ENCODE results near the gene GRK2. TPM values are rescaled to one million over a fixed set of nuclear protein-coding genes. Genes with fewer than 3 reads are reported as not detected.

The GRK2 gene
- total and polyA plus RNA-seq, 9 of the 15 experiments (the other 6 are each of a cell fraction or from before 2014, with no cell fraction given) = 0.24 to 95.8 (median 56.5) TPM

GRCh38 chr11:67312187-67313021 lies 46.1 kb downstream of the GRK2 start (continued):
- no peak for TF ChIP-seq ELK1 (CRISPR knock-in tag; IDR thresholded peaks at IDR 0.05)
- no peak for TF ChIP-seq TRIM28 (IDR thresholded peaks at IDR 0.05)
- TF ChIP-seq HDGF (IDR thresholded peaks at IDR 0.05) = no peak
- TF ChIP-seq SLC30A9 (CRISPR knock-in tag; IDR thresholded peaks at IDR 0.05) = no peak
- TF ChIP-seq PCBP1 (IDR thresholded peaks at IDR 0.05; ENCODE audit: low read depth, low read length, poor library complexity, severe bottlenecking) = no peak
- TF ChIP-seq, protein P1, sequence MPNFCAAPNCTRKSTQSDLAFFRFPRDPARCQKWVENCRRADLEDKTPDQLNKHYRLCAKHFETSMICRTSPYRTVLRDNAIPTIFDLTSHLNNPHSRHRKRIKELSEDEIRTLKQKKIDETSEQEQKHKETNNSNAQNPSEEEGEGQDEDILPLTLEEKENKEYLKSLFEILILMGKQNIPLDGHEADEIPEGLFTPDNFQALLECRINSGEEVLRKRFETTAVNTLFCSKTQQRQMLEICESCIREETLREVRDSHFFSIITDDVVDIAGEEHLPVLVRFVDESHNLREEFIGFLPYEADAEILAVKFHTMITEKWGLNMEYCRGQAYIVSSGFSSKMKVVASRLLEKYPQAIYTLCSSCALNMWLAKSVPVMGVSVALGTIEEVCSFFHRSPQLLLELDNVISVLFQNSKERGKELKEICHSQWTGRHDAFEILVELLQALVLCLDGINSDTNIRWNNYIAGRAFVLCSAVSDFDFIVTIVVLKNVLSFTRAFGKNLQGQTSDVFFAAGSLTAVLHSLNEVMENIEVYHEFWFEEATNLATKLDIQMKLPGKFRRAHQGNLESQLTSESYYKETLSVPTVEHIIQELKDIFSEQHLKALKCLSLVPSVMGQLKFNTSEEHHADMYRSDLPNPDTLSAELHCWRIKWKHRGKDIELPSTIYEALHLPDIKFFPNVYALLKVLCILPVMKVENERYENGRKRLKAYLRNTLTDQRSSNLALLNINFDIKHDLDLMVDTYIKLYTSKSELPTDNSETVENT (CRISPR knock-in tag; IDR thresholded peaks at IDR 0.05) = no peak
- TF ChIP-seq ZNF79 (CRISPR knock-in tag; IDR thresholded peaks at IDR 0.05; ENCODE audit: low read depth) = no peak
- no peak for TF ChIP-seq ZNF445 (CRISPR knock-in tag; IDR thresholded peaks at IDR 0.05; ENCODE audit: low read depth)
- peak; percentile 51; the same call in 1 of the 2 replicates for TF ChIP-seq SMARCC2 (IDR thresholded peaks at IDR 0.05; ENCODE audit: low read depth)
- no peak for TF ChIP-seq ZNF785 (CRISPR knock-in tag; IDR thresholded peaks at IDR 0.05)
- no peak for TF ChIP-seq PKNOX1 (IDR thresholded peaks at IDR 0.05)
- TF ChIP-seq ZNF384 (IDR thresholded peaks at IDR 0.05; ENCODE audit: low read depth, low read length) = no peak
- TF ChIP-seq, protein P2, sequence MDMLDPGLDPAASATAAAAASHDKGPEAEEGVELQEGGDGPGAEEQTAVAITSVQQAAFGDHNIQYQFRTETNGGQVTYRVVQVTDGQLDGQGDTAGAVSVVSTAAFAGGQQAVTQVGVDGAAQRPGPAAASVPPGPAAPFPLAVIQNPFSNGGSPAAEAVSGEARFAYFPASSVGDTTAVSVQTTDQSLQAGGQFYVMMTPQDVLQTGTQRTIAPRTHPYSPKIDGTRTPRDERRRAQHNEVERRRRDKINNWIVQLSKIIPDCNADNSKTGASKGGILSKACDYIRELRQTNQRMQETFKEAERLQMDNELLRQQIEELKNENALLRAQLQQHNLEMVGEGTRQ (CRISPR knock-in tag; IDR thresholded peaks at IDR 0.05) = no peak
- no peak for TF ChIP-seq HDAC3 (IDR thresholded peaks at IDR 0.05; ENCODE audit: borderline replicate concordance, partially characterized antibody)
- TF ChIP-seq ZNF695 (CRISPR knock-in tag; IDR thresholded peaks at IDR 0.05) = no peak
- TF ChIP-seq, protein P3, sequence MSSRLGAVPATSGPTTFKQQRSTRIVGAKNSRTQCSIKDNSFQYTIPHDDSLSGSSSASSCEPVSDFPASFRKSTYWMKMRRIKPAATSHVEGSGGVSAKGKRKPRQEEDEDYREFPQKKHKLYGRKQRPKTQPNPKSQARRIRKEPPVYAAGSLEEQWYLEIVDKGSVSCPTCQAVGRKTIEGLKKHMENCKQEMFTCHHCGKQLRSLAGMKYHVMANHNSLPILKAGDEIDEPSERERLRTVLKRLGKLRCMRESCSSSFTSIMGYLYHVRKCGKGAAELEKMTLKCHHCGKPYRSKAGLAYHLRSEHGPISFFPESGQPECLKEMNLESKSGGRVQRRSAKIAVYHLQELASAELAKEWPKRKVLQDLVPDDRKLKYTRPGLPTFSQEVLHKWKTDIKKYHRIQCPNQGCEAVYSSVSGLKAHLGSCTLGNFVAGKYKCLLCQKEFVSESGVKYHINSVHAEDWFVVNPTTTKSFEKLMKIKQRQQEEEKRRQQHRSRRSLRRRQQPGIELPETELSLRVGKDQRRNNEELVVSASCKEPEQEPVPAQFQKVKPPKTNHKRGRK (tag; IDR thresholded peaks at IDR 0.05) = no peak
- no peak for TF ChIP-seq ETS2 (tag; IDR thresholded peaks at IDR 0.05; ENCODE audit: borderline replicate concordance, poor library complexity, severe bottlenecking)
- no peak for TF ChIP-seq ZNF174 (CRISPR knock-in tag; IDR thresholded peaks at IDR 0.05)
- TF ChIP-seq DPF2 (IDR thresholded peaks at IDR 0.05) = peak; percentile 88
- no peak for TF ChIP-seq SAFB2 (IDR thresholded peaks at IDR 0.05; ENCODE audit: borderline replicate concordance, low read depth, low read length, severe bottlenecking)
- peak; percentile 3 for TF ChIP-seq PHF20 (IDR thresholded peaks at IDR 0.05; ENCODE audit: partially characterized antibody)
- TF ChIP-seq ZBTB8A (IDR thresholded peaks at IDR 0.05; ENCODE audit: partially characterized antibody) = no peak

Data from K562 (cell line).